Activated B cell treated with CpG ODN at 0.5 μM for 24 hours (primary cell): Measurements from ENCODE around the gene PHACTR3. TPM values are rescaled to one million over a fixed set of nuclear protein-coding genes. Genes with fewer than 3 reads are reported as not detected.

Source experiments
- ATAC-seq: fragments of 200-7000 bp; cut with Tn5 transposase; one replicate; pipeline ENCODE4 v1.10.0; 2021; ENCODE audit warnings: low read depth, mild to moderate bottlenecking, moderate library complexity
- CTCF ChIA-PET: fragments of 350-600 bp; sonication (Branson Sonifier 250); formaldehyde crosslinking; loops from one replicate; lab custom pipeline; 2021; ENCODE audit warnings: antibody characterized with exemption; lab: Charles Lee
- POLR2A ChIA-PET: fragments of 350-600 bp; sonication (Branson Sonifier 250); formaldehyde crosslinking; loops from one replicate; lab custom pipeline; 2021; ENCODE audit warnings: antibody characterized with exemption; lab: Charles Lee
- DNase-seq: peaks from one replicate; pipeline ENCODE4 v3.0.0; 2022
- H3K27ac Mint-ChIP-seq: one replicate; pipeline ENCODE4 v1.8.0; 2020; ENCODE audit warnings: mixed read lengths
- H3K27me3 Mint-ChIP-seq: one replicate; pipeline ENCODE4 v1.8.0; 2021; ENCODE audit warnings: mixed read lengths
- H3K36me3 Mint-ChIP-seq: one replicate; pipeline ENCODE4 v1.8.0; 2021; ENCODE audit warnings: low read depth, mixed read lengths
- H3K4me1 Mint-ChIP-seq: one replicate; pipeline ENCODE4 v1.8.0; 2021; ENCODE audit warnings: mixed read lengths
- H3K4me3 Mint-ChIP-seq: one replicate; pipeline ENCODE4 v1.8.0; 2020; ENCODE audit warnings: mild to moderate bottlenecking, mixed read lengths
- H3K9me3 Mint-ChIP-seq: one replicate; pipeline ENCODE4 v1.8.0; 2020; ENCODE audit warnings: mixed read lengths
- intact Hi-C: fragments of 100-400 bp; cut with micrococcal nuclease; formaldehyde crosslinking; loops from one replicate; pipeline ENCODE4 v1.15.1; 2024
- total RNA-seq: library from RNA; stranded (reverse); gene quantifications from 2 replicates; pipeline ENCODE4 v1.2.3, GENCODE V29; 2022
- TF ChIP-seq, protein P1 (sequence below): fragments of 200-600 bp; IDR thresholded peaks from one replicate; pipeline ENCODE4 v1.8.0; 2022; ENCODE audit warnings: antibody characterized with exemption, mild to moderate bottlenecking

The PHACTR3 gene
- total RNA-seq, 1 donor from 2014 or later: not detected

DNA sequence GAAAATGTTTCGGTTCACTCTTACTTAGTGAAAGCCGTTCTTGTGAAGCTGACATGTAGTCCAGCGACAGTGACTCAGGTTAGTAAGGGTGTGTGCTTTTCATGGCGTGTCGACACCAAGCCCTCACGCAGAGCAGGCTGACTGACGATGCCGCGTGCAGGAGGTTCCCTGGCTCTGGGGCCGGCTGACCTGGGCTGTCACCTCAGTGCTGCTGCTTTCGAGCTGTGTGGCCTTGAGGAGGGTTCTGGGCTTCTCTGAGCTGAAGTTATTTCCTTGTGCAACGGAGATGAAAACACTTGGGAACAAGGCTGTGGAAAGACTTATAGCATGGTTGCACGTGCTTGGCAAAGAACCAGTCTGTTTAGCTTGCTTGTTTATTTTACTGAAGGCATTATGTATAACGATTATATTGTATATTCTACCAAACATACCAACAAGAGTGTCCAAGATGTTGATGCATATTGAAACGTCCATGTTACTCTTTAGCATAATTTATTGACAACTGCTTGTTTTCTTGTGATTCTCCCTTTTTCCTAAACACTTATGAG is 59.2 kb downstream of the PHACTR3 start:
- DNase-seq (no peak), ATAC-seq (no peak)
- POLR2A ChIA-PET: no interaction called here
- Mint-ChIP-seq H3K27me3 (peaks cover 25% of the 10 kb centered on the region), H3K27ac (no peak overlapping the region), H3K9me3 (peaks cover 5% of the 10 kb centered on the region), H3K4me3 (no peak overlapping the region), H3K4me1 (no peaks in the 10 kb centered on the region), H3K36me3 (peaks cover under 1% of the 10 kb centered on the region)
- intact Hi-C loops: no loop called here
- TF ChIP-seq, protein P1, sequence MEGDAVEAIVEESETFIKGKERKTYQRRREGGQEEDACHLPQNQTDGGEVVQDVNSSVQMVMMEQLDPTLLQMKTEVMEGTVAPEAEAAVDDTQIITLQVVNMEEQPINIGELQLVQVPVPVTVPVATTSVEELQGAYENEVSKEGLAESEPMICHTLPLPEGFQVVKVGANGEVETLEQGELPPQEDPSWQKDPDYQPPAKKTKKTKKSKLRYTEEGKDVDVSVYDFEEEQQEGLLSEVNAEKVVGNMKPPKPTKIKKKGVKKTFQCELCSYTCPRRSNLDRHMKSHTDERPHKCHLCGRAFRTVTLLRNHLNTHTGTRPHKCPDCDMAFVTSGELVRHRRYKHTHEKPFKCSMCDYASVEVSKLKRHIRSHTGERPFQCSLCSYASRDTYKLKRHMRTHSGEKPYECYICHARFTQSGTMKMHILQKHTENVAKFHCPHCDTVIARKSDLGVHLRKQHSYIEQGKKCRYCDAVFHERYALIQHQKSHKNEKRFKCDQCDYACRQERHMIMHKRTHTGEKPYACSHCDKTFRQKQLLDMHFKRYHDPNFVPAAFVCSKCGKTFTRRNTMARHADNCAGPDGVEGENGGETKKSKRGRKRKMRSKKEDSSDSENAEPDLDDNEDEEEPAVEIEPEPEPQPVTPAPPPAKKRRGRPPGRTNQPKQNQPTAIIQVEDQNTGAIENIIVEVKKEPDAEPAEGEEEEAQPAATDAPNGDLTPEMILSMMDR: no peak
- CTCF ChIA-PET: no interaction called here

DNA sequence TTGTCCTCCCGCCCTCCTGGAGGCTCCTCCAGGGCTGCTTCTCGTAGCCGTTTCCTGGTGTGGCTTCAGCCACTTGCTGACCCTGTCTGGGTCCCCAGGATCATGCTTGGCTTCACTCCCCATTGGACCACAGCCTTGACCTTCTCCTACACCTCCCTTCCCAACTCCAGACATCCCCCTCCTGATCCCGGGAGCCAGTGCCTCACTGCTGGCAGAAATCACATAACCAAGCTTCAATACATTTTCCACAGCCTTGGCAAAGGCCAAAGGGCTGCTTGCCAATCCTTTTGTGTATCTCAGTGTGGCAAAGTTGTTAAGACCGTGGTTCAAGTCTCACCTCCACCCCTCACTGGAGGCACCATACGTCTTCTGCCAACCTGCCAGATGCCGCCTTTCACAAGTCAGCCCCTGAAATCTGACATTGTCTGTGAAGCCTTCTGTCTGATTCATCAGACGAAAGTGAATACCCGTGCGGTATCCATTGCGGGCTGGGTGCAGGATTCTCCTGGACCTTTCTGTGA is 60.1 kb downstream of the PHACTR3 start:
- H3K4me3 Mint-ChIP-seq: no peak overlapping the region
- ATAC-seq: no peak
- H3K27me3 Mint-ChIP-seq: peaks cover 25% of the 10 kb centered on the region
- POLR2A ChIA-PET: no interaction called here
- CTCF ChIA-PET: no interaction called here
- no peak overlapping the region for H3K27ac Mint-ChIP-seq
- H3K36me3 Mint-ChIP-seq: no peaks in the 10 kb centered on the region
- TF ChIP-seq, protein P1: no peak
- intact Hi-C loops: no loop called here
- H3K4me1 Mint-ChIP-seq: no peaks in the 10 kb centered on the region
- no peaks in the 10 kb centered on the region for H3K9me3 Mint-ChIP-seq
- DNase-seq: no peak

DNA sequence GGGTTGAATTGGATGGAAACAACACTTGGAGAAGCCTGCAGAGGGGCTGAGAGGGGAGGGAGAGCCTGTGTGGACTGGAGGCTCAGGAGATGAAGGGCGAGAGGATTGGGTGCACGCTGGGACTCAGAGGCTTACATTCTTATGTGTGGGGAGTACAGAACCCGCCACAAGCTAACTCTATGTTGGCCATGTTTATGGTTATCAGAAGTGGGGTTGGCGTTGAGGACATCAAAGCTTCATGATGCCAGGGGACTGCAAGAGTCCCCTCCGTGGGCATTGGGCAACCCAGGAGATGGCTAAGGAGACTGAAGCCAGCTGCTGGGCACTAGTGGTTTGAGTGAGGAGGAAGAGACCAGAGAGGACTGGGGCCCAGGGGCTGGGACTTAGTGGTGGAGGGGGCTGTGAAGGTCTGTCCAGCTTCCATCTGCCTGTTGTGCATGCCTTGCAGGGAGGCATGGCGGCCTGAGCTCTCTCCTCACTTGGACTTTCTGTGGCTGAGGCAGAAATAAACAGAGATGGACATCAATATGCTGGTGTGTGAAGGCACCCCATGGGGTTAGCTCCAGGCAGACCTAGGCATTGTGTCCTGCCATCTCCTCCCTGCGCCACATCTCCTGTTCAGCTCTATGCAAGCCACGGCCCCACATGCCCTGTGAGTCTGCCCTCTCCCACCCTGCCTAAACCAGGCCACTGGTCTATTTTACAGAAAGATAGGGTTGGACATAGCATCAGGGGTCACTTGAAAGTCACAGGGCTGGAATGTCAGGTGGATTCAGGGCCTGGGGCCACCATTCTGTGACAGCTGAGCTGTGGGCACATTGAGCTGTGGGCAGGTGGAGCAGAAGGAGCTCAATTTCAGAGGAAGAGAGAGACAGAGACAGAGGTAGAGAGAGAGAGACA is 61.6 kb downstream of the PHACTR3 start:
- Mint-ChIP-seq H3K4me1 (no peaks in the 10 kb centered on the region), H3K27ac (no peak overlapping the region), H3K36me3 (no peaks in the 10 kb centered on the region), H3K4me3 (no peak overlapping the region), H3K27me3 (peaks cover 25% of the 10 kb centered on the region), H3K9me3 (no peaks in the 10 kb centered on the region)
- CTCF ChIA-PET: no interaction called here
- DNase-seq (no peak), ATAC-seq (no peak)
- TF ChIP-seq, protein P1: no peak
- POLR2A ChIA-PET: no interaction called here
- intact Hi-C loops: no loop called here

DNA sequence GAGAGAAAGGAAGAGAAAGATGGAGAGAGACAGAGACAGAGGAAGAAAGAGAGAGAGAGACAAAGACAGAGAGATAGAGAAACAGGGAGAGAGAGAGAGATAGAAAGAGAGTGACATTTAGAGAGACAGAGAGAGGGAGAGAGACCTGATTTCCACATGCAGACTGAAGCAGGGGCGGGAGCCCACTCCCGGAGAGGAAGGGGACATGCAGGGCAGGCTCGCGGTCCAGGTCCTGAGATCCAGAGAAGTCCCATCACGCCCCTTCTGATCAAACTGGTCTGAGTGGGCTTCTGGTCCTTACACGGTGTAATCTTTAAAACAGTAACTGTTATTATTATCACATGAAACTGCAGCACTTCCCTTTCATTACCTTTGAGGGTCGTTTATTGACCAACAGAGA is 62.2 kb downstream of the PHACTR3 start:
- CTCF ChIA-PET: no interaction called here
- DNase-seq (no peak), ATAC-seq (no peak)
- intact Hi-C loops: no loop called here
- no peak overlapping the region for H3K27ac Mint-ChIP-seq
- peaks cover 24% of the 10 kb centered on the region for H3K27me3 Mint-ChIP-seq
- POLR2A ChIA-PET: no interaction called here
- no peak overlapping the region for H3K4me3 Mint-ChIP-seq
- no peaks in the 10 kb centered on the region for H3K36me3 Mint-ChIP-seq
- no peaks in the 10 kb centered on the region for H3K4me1 Mint-ChIP-seq
- no peaks in the 10 kb centered on the region for H3K9me3 Mint-ChIP-seq
- TF ChIP-seq, protein P1: no peak

DNA sequence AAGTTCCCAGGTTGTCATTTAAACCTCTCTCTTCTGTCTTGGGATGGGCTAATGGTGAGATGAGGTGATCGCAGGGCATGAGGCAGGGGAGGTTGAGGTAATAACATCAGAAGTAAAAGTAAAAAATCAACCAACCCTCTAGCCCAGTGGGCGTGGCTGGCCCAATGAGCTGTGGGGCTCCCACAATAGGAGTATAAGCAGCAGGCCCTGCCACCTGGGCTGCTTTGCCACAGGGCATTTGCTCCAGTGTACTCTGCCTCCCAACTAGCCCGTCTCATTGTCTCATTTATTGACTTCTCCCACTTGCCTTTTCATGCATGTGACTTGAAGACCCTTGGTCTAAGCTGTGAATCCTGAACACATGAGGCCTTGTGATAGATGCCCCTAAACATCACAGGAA is 62.8 kb downstream of the PHACTR3 start:
- ATAC-seq (no peak), DNase-seq (no peak)
- TF ChIP-seq, protein P1: no peak
- intact Hi-C loops: no loop called here
- H3K4me3 Mint-ChIP-seq: no peak overlapping the region
- ChIA-PET CTCF (no interaction called here), POLR2A (no interaction called here)
- H3K9me3 Mint-ChIP-seq: no peaks in the 10 kb centered on the region
- H3K4me1 Mint-ChIP-seq: no peaks in the 10 kb centered on the region
- no peaks in the 10 kb centered on the region for H3K36me3 Mint-ChIP-seq
- peaks cover 19% of the 10 kb centered on the region for H3K27me3 Mint-ChIP-seq
- no peak overlapping the region for H3K27ac Mint-ChIP-seq
